T-cell (primary cell): Measurements from ENCODE around the gene IQCE. TPM values are rescaled to one million over a fixed set of nuclear protein-coding genes. Genes with fewer than 3 reads are reported as not detected.

Experiments
- ATAC-seq, 4 experiments: fragments of 200-7000 bp in 3 of 4; fragments of 150-1000 bp in 1 of 4; cut with Tn5 transposase; replicated peaks in 1 of 4; 1 replicate in 3 of 4; 2 replicates in 1 of 4; pipeline ENCODE4 v1.10.0; 2021; ENCODE audit warnings: moderate library complexity in 3 of 4, mild to moderate bottlenecking in 2 of 4, moderate number of reproducible peaks in 1 of 4
- CTCF ChIA-PET, 2 donors: fragments of 300-600 bp; sonication (Branson Sonifier 250); formaldehyde crosslinking; loops; one replicate each; lab custom pipeline; 2022; ENCODE audit warnings: antibody characterized with exemption in 2 of 2; lab: Charles Lee
- POLR2A ChIA-PET, 2 donors: fragments of 300-600 bp; sonication (Branson Sonifier 250); formaldehyde crosslinking; loops; one replicate each; lab custom pipeline; 2022; ENCODE audit warnings: antibody characterized with exemption in 2 of 2; lab: Charles Lee
- DNase-seq, 35 experiments: peaks; one replicate each; pipeline versions ENCODE4 v3.0.0 to v3.0.0-alpha.2; 2013 to 2023
- H3K27ac ChIP-seq: one replicate; pipeline ENCODE4 v1.5.1; 2013; ENCODE audit warnings: low read length
- H3K27me3 ChIP-seq, 2 experiments: replicated peaks in 1 of 2; 1 replicate in 1 of 2; 2 replicates in 1 of 2; pipeline versions ENCODE4 v1.6.1 to v1.7.0; 2013; ENCODE audit warnings: low read length in 1 of 2, mixed read lengths in 1 of 2; ENCODE audit not compliant: control insufficient read depth in 2 of 2, insufficient read depth in 2 of 2; ENCODE audit errors: extremely low read depth in 1 of 2
- H3K36me3 ChIP-seq, 2 donors: 1 replicate in 1 of 2; 2 replicates in 1 of 2; pipeline versions ENCODE4 v1.6.1 to v1.7.0; 2013; ENCODE audit warnings: low read length in 1 of 2; ENCODE audit not compliant: control insufficient read depth in 2 of 2, insufficient read depth in 1 of 2; ENCODE audit errors: extremely low read depth in 1 of 2
- H3K4me1 ChIP-seq, 2 experiments: 1 replicate in 1 of 2; 2 replicates in 1 of 2; pipeline versions ENCODE4 v1.6.1 to v1.7.0; 2013; ENCODE audit warnings: low read length in 2 of 2, mixed read lengths in 1 of 2; ENCODE audit not compliant: insufficient read depth in 2 of 2, control insufficient read depth in 1 of 2; ENCODE audit errors: extremely low read depth in 1 of 2
- H3K4me3 ChIP-seq, 2 donors: 1 replicate in 1 of 2; 2 replicates in 1 of 2; pipeline versions ENCODE4 v1.5.1 to v1.7.0; 2013; ENCODE audit warnings: mild to moderate bottlenecking in 2 of 2, low read length in 1 of 2, moderate library complexity in 1 of 2; ENCODE audit not compliant: control insufficient read depth in 1 of 2; ENCODE audit errors: extremely low read depth in 1 of 2
- H3K9me3 ChIP-seq: 2 replicates; pipeline ENCODE4 v1.7.0; 2013
- H3K27ac Mint-ChIP-seq, 2 donors: one replicate each; pipeline ENCODE4 v1.8.0; 2020 to 2021; ENCODE audit warnings: mild to moderate bottlenecking in 2 of 2, mixed read lengths in 2 of 2
- H3K27me3 Mint-ChIP-seq, 2 donors: one replicate each; pipeline ENCODE4 v1.8.0; 2021 to 2022; ENCODE audit warnings: mixed read lengths in 2 of 2
- H3K36me3 Mint-ChIP-seq: one replicate; pipeline ENCODE4 v1.8.0; 2021; ENCODE audit warnings: mixed read lengths
- H3K4me1 Mint-ChIP-seq, 3 donors: one replicate each; pipeline ENCODE4 v1.8.0; 2020 to 2022; ENCODE audit warnings: mixed read lengths in 3 of 3, mild to moderate bottlenecking in 1 of 3
- H3K4me3 Mint-ChIP-seq, 3 donors: one replicate each; pipeline ENCODE4 v1.8.0; 2020 to 2022; ENCODE audit warnings: mild to moderate bottlenecking in 3 of 3, mixed read lengths in 3 of 3, moderate library complexity in 3 of 3
- H3K9me3 Mint-ChIP-seq, 3 donors: one replicate each; pipeline ENCODE4 v1.8.0; 2020 to 2022; ENCODE audit warnings: mixed read lengths in 3 of 3
- WGBS: methylation state at CpG from one replicate; pipeline ENCODE4 v1.1.5; 2013; ENCODE audit warnings: missing lambda C conversion rate; ENCODE audit not compliant: insufficient coverage; 5-methylcytosine and 5-hydroxymethylcytosine counted together
- total RNA-seq, 35 experiments: library from RNA in 6 of 35; stranded (reverse) in 6 of 35; fragments of 120-200 nt in 1 of 35; gene quantifications; one replicate each; pipeline versions ENCODE4 v1.2.1 to v1.2.4 and lab custom pipeline; 2013 to 2026

IQCE gene
- total RNA-seq, 5 donors from 2014 or later (not counting 1 experiment from before 2014, with no cell fraction given) = 4.5 to 11.7 (median 8.0) TPM

GRCh38 chr7:2541291-2542010 is 17.3 kb upstream of the IQCE start:
- Histone ChIP-seq H3K4me3 (no peak overlapping the region), H3K36me3 (peaks cover 21 to 67% of the 10 kb centered on the region in 2 donors), H3K4me1 (no peaks in the 10 kb centered on the region), H3K9me3 (no peaks in the 10 kb centered on the region), H3K27me3 (peaks cover 0 to 2% of the 10 kb centered on the region in 2 experiments), H3K27ac (no peak overlapping the region)
- Mint-ChIP-seq H3K27me3 (no peaks in the 10 kb centered on the region), H3K4me3 (no peak overlapping the region), H3K4me1 (peaks cover 0 to 4% (median 0%) of the 10 kb centered on the region in 3 donors), H3K9me3 (no peaks in the 10 kb centered on the region), H3K27ac (no peak overlapping the region), H3K36me3 (peaks cover 2% of the 10 kb centered on the region)
- DNase-seq (peak in 2 of 35 experiments; percentile 2 to 9), ATAC-seq (no peak)
- ChIA-PET POLR2A (interaction anchor here in 1 of 2 donors (0.6 kb wide), 1 partner anchor 1392 kb away, joined by 3 read pairs; no protein-coding TSS in a partner anchor), CTCF (no interaction called here)
- WGBS = 96% methylated on average over 35 of the region's 40 CpGs

GRCh38 chr7:2542011-2542915 is 16.5 kb upstream of the IQCE start:
- H3K4me3 ChIP-seq = no peak overlapping the region
- WGBS = 95% methylated on average over 18 of the region's 25 CpGs
- CTCF ChIA-PET = no interaction called here
- DNase-seq = no peak
- ATAC-seq = no peak
- no peak overlapping the region for H3K27ac ChIP-seq
- Mint-ChIP-seq H3K9me3 (no peaks in the 10 kb centered on the region), H3K4me1 (peaks cover 0 to 4% (median 0%) of the 10 kb centered on the region in 3 donors), H3K27me3 (no peaks in the 10 kb centered on the region), H3K4me3 (no peak overlapping the region), H3K36me3 (peaks cover 5% of the 10 kb centered on the region), H3K27ac (no peak overlapping the region)
- peaks cover 0 to 2% of the 10 kb centered on the region in 2 experiments for H3K27me3 ChIP-seq
- POLR2A ChIA-PET = no interaction called here
- peaks cover 27 to 74% of the 10 kb centered on the region in 2 donors for H3K36me3 ChIP-seq
- H3K9me3 ChIP-seq = no peaks in the 10 kb centered on the region
- H3K4me1 ChIP-seq = no peaks in the 10 kb centered on the region

- no peaks in the 10 kb centered on the region for H3K9me3 Mint-ChIP-seq
- H3K4me1 ChIP-seq = no peaks in the 10 kb centered on the region
- ChIA-PET POLR2A (interaction anchor here in 1 of 2 donors (0.6 kb wide), 1 partner anchor 82 kb away, joined by 8 read pairs; no protein-coding TSS in a partner anchor), CTCF (no interaction called here)
- H3K4me1 Mint-ChIP-seq = peaks cover 0 to 8% (median 0%) of the 10 kb centered on the region in 3 donors
- 96% methylated on average over 50 of the region's 53 CpGs for WGBS
- H3K27ac ChIP-seq = no peak overlapping the region
- no peak overlapping the region for H3K4me3 Mint-ChIP-seq
- peak in 1 of 35 experiments; percentile 2 for DNase-seq
- H3K27me3 Mint-ChIP-seq = no peaks in the 10 kb centered on the region
- no peak overlapping the region for H3K4me3 ChIP-seq
- no peak for ATAC-seq
- peaks cover 29 to 77% of the 10 kb centered on the region in 2 donors for H3K36me3 ChIP-seq
- peaks cover 0 to 2% of the 10 kb centered on the region in 2 experiments for H3K27me3 ChIP-seq
- peaks cover 5% of the 10 kb centered on the region for H3K36me3 Mint-ChIP-seq
- H3K27ac Mint-ChIP-seq = peak overlapping the region in 1 of 2 donors; percentile 11
- no peaks in the 10 kb centered on the region for H3K9me3 ChIP-seq
Measured at GRCh38 chr7:2542916-2543871, 15.6 kb upstream of the IQCE start.

GRCh38 chr7:2544541-2545188 is 14.1 kb upstream of the IQCE start:
- POLR2A ChIA-PET = no interaction called here
- Mint-ChIP-seq H3K27ac (no peak overlapping the region), H3K4me3 (no peak overlapping the region), H3K36me3 (peaks cover 10% of the 10 kb centered on the region), H3K27me3 (no peaks in the 10 kb centered on the region), H3K4me1 (peaks cover 5 to 15% (median 5%) of the 10 kb centered on the region in 3 donors), H3K9me3 (no peaks in the 10 kb centered on the region)
- Histone ChIP-seq H3K9me3 (no peaks in the 10 kb centered on the region), H3K27me3 (peaks cover 0 to 2% of the 10 kb centered on the region in 2 experiments), H3K27ac (no peak overlapping the region), H3K4me3 (no peak overlapping the region), H3K4me1 (no peaks in the 10 kb centered on the region), H3K36me3 (peaks cover 26 to 69% of the 10 kb centered on the region in 2 donors)
- DNase-seq (peak in 1 of 35 experiments; percentile 3), ATAC-seq (no peak)
- 95% methylated on average over 18 of the region's 23 CpGs for WGBS
- CTCF ChIA-PET = no interaction called here

- ChIA-PET CTCF (no interaction called here), POLR2A (interaction anchor here in 1 of 2 donors (0.6 kb wide), 1 partner anchor 20 kb away, joined by 7 read pairs; no protein-coding TSS in a partner anchor)
- 96% methylated on average over 18 of the region's 20 CpGs for WGBS
- H3K4me3 Mint-ChIP-seq = no peak overlapping the region
- peaks cover 14% of the 10 kb centered on the region for H3K36me3 Mint-ChIP-seq
- ATAC-seq = no peak
- peaks cover 9 to 22% (median 10%) of the 10 kb centered on the region in 3 donors for H3K4me1 Mint-ChIP-seq
- H3K9me3 ChIP-seq = no peaks in the 10 kb centered on the region
- no peaks in the 10 kb centered on the region for H3K27me3 Mint-ChIP-seq
- DNase-seq = no peak
- no peak overlapping the region for H3K27ac ChIP-seq
- no peak overlapping the region for H3K4me3 ChIP-seq
- H3K27me3 ChIP-seq = peaks cover 0 to 2% of the 10 kb centered on the region in 2 experiments
- no peak overlapping the region for H3K27ac Mint-ChIP-seq
- peaks cover 24 to 68% of the 10 kb centered on the region in 2 donors for H3K36me3 ChIP-seq
- H3K9me3 Mint-ChIP-seq = no peaks in the 10 kb centered on the region
- H3K4me1 ChIP-seq = peaks cover 0 to 4% of the 10 kb centered on the region in 2 experiments
Measured at GRCh38 chr7:2545746-2546425, 12.9 kb upstream of the IQCE start.
